Measurements from ENCODE around the gene DUOX2.

GRCh38 chr15:45141386-45141785 is 27.4 kb upstream of the DUOX2 start:
- TF ChIP-seq SIN3A (IDR thresholded peaks at IDR 0.05; ENCODE audit: low read depth): no peak
- no peak for TF ChIP-seq CTCF (IDR thresholded peaks at IDR 0.05 in 2 of 3, conservative IDR thresholded peaks at IDR 0.05 in 1 of 3; ENCODE audit: borderline replicate concordance in 1 of 3, insufficient read depth in 1 of 3, low read depth in 2 of 3, low read length in 2 of 3)
- TF ChIP-seq RAD21 (IDR thresholded peaks at IDR 0.05; ENCODE audit: low read depth): no peak
- TF ChIP-seq EZH2 (IDR thresholded peaks at IDR 0.05): no peak
- TF ChIP-seq TCF7L2 (IDR thresholded peaks at IDR 0.05; ENCODE audit: borderline replicate concordance, extremely low read depth, insufficient read depth, insufficient read length): no peak
- no peak for TF ChIP-seq ATF3 (IDR thresholded peaks at IDR 0.05)
- TF ChIP-seq POLR2AphosphoS5 (IDR thresholded peaks at IDR 0.05; ENCODE audit: low read depth, low read length): no peak
- TF ChIP-seq REST (IDR thresholded peaks at IDR 0.05; ENCODE audit: low read depth): no peak
- TF ChIP-seq JUND (IDR thresholded peaks at IDR 0.05): no peak
- TF ChIP-seq MAX (IDR thresholded peaks at IDR 0.05): no peak

Data from HCT116 (cell line).